Measurements from ENCODE around the gene SMARCA1.

DNA sequence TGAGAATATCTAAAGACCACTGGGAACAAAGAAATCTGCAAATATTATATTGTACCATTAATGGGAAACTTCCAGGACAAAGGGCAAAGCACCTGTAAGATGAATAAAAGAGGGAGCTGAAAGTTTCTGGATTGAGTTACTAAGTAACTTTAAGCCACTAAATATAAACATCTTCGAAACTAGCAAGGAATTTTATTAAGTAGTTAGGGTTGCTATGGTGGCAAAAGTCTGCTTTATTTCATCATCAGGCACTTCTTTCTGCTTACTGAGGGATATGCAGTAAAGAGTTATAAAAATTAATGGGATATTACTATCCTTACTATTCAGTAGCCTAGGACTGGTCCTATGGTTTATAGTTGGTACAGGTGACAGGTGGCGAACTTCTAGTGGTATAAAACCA is 33.0 kb downstream of the SMARCA1 start:
- TF ChIP-seq CTCF (IDR thresholded peaks at IDR 0.05; ENCODE audit: low read length) (no peak), EZH2 (IDR thresholded peaks at IDR 0.05; ENCODE audit: borderline replicate concordance, low read length) (no peak)
